ENCODE data around the gene CENPO.

The CENPO gene

GRCh38 chr2:24852026-24852425 lies 58.8 kb downstream of the CENPO start:
- no peak overlapping the region for H3K4me3 ChIP-seq (replicated peaks; ENCODE audit: low read depth, low read length)
- no peak for TF ChIP-seq CTCF (IDR thresholded peaks at IDR 0.05; ENCODE audit: low read depth, low read length, missing control alignments)
- DNase-seq (ENCODE audit: extremely low read depth, low read depth): no peak

GRCh38 chr2:24852431-24853020 lies 59.3 kb downstream of the CENPO start:
- no peak overlapping the region for H3K4me3 ChIP-seq (replicated peaks; ENCODE audit: low read depth, low read length)
- DNase-seq (ENCODE audit: extremely low read depth, low read depth): no peak
- no peak for TF ChIP-seq CTCF (IDR thresholded peaks at IDR 0.05; ENCODE audit: low read depth, low read length, missing control alignments)

GRCh38 chr2:24853046-24853445 lies 59.8 kb downstream of the CENPO start:
- TF ChIP-seq CTCF (IDR thresholded peaks at IDR 0.05; ENCODE audit: low read depth, low read length, missing control alignments): no peak
- H3K4me3 ChIP-seq (replicated peaks; ENCODE audit: low read depth, low read length): no peak overlapping the region
- DNase-seq (ENCODE audit: extremely low read depth, low read depth): no peak

- no peak overlapping the region for H3K4me3 ChIP-seq (replicated peaks; ENCODE audit: low read depth, low read length)
- no peak for TF ChIP-seq CTCF (IDR thresholded peaks at IDR 0.05; ENCODE audit: low read depth, low read length, missing control alignments)
- no peak for DNase-seq (ENCODE audit: extremely low read depth, low read depth)
Observed at GRCh38 chr2:24853996-24854395, 60.8 kb downstream of the CENPO start.

GRCh38 chr2:24855022-24855622 lies 61.9 kb downstream of the CENPO start:
- no peak for TF ChIP-seq CTCF (IDR thresholded peaks at IDR 0.05; ENCODE audit: low read depth, low read length, missing control alignments)
- DNase-seq (ENCODE audit: extremely low read depth, low read depth): no peak

GRCh38 chr2:24855726-24856125 lies 62.5 kb downstream of the CENPO start:
- no peak overlapping the region for H3K4me3 ChIP-seq (replicated peaks; ENCODE audit: low read depth, low read length)
- no peak for TF ChIP-seq CTCF (IDR thresholded peaks at IDR 0.05; ENCODE audit: low read depth, low read length, missing control alignments)
- peak; percentile 67 for DNase-seq (ENCODE audit: extremely low read depth, low read depth)

More at GRCh38 chr2:24855022-24855622, 61.9 kb downstream of the CENPO start:
- no peak overlapping the region for H3K4me3 ChIP-seq (replicated peaks; ENCODE audit: low read depth, low read length)

Measured in HFF-Myc (cell line).